Measurements from ENCODE around the gene FCHSD1.

DNA sequence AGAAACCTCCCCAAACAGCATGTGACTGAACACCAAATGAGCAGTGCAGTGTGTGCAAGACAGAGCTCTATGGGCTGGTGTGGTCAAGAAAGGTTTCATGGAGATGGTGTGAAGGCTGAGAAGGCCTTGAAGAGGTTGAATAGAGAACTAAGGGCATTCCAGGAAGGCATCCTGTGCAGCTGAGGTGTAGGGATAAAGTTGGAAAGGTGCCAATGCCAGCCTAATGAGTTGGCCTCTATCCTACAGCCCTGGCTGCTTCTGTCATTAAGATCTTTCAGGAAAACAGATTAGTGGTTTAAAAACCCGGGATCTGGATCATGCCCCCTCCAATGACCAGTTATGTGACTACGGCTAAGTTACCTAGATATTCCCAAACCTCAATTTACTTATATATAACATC lies 18.6 kb downstream of the FCHSD1 start:
- TF ChIP-seq NFIC (IDR thresholded peaks at IDR 0.05): peak; percentile 56
- TF ChIP-seq CREB1 (IDR thresholded peaks at IDR 0.05; ENCODE audit: low read depth): no peak
- no peak for TF ChIP-seq YY1 (IDR thresholded peaks at IDR 0.05; ENCODE audit: low read depth)
- no peak for TF ChIP-seq TAF1 (IDR thresholded peaks at IDR 0.05; ENCODE audit: low read depth)
- no peak for TF ChIP-seq TEAD4 (IDR thresholded peaks at IDR 0.05)
- no peak for TF ChIP-seq CEBPB (IDR thresholded peaks at IDR 0.05)
- TF ChIP-seq TCF12 (IDR thresholded peaks at IDR 0.05; ENCODE audit: low read depth): no peak
- TF ChIP-seq FOXM1 (IDR thresholded peaks at IDR 0.05; ENCODE audit: borderline replicate concordance, low read depth): no peak

All from Ishikawa (cell line).